Measurements from ENCODE around the gene TCN1.

Gene TCN1

GRCh38 chr11:59810189-59810910, 55.9 kb downstream of the TCN1 start, which contains the start of gene MRPL16:
Gene MRPL16, minus strand, starts transcription at chr11:59810778. Its CDS starts 120 bp downstream, at chr11:59810658.
- DNase-seq (ENCODE audit: low read depth in 1 of 2, low spot score in 1 of 2): peak; percentile 79 to 84

DNA sequence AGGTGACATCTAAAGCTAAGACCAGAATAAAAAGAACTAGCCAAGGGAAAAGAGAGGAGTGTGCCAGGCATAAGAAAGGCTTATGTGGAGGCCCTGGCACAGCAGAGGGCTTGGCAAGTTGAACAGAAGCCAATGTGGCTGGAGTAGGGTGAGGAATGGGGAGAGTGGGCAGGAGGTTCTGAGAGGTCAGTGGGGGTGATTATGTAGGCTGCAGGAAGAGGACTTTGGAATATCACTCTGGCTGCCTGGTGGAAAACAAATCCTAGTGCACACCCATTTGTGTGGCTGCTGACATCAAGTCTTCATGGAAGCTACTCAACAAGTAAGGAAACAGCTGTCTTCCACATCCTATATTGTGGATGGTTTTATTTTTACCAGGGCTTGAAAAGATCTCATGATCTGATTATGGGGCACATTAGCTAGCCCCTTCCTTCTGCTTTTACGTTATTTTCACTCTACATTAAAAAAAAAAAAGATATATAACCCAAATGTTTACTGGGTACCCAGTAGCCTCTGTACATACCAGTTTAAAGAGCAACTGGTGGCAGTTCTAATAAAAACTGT, 59.2 kb downstream of the TCN1 start:
- no peak for DNase-seq (ENCODE audit: low read depth in 1 of 2, low spot score in 1 of 2)

- no peak for DNase-seq (ENCODE audit: low read depth in 1 of 2, low spot score in 1 of 2)
These were observed 62.2 kb downstream of the TCN1 start for GRCh38 chr11:59804061-59804460.
